B cell (primary cell): Measurements from ENCODE around the gene NCOA4. TPM values are rescaled to one million over a fixed set of nuclear protein-coding genes. Genes with fewer than 3 reads are reported as not detected.

Source experiments
- ATAC-seq: fragments of 200-7000 bp; cut with Tn5 transposase; one replicate; pipeline ENCODE4 v1.10.0; 2021; ENCODE audit warnings: low read depth, mild to moderate bottlenecking, moderate number of reproducible peaks, moderate library complexity
- CTCF ChIA-PET: fragments of 350-600 bp; sonication (Branson Sonifier 250); formaldehyde crosslinking; loops from one replicate; lab custom pipeline; 2021; ENCODE audit warnings: antibody characterized with exemption, inconsistent platforms; lab: Charles Lee
- POLR2A ChIA-PET: fragments of 350-600 bp; sonication (Branson Sonifier 250); formaldehyde crosslinking; loops from one replicate; lab custom pipeline; 2021; ENCODE audit warnings: antibody characterized with exemption; lab: Charles Lee
- DNase-seq: peaks from one replicate; pipeline ENCODE4 v3.0.0; 2013
- H2AFZ ChIP-seq: 2 replicates; pipeline ENCODE4 v1.6.1; 2012; ENCODE audit warnings: mild to moderate bottlenecking, low read depth, low read length; ENCODE audit not compliant: insufficient read depth, poor library complexity, severe bottlenecking
- H3K27ac ChIP-seq, 2 donors: 1 replicate in 1 of 2; 2 replicates in 1 of 2; pipeline ENCODE4 v1.5.1; 2012 to 2013; ENCODE audit warnings: low read length in 2 of 2, mild to moderate bottlenecking in 2 of 2, moderate library complexity in 1 of 2
- H3K27me3 ChIP-seq, 4 experiments: fragments of 200-600 bp in 1 of 4; sonication (generic) in 1 of 4; replicated peaks in 1 of 4; 1 replicate in 2 of 4; 2 replicates in 2 of 4; pipeline versions ENCODE4 v1.6.1 to v1.7.0; 2013 to 2016; ENCODE audit warnings: low read length in 3 of 4, mild to moderate bottlenecking in 2 of 4, mixed read lengths in 1 of 4, moderate library complexity in 1 of 4; ENCODE audit not compliant: insufficient read depth in 4 of 4, control insufficient read depth in 3 of 4; ENCODE audit errors: control extremely low read depth in 1 of 4
- H3K36me3 ChIP-seq, 2 experiments: replicated peaks in 1 of 2; 1 replicate in 1 of 2; 2 replicates in 1 of 2; pipeline versions ENCODE4 v1.6.1 to v1.7.1; 2013; ENCODE audit warnings: low read length in 1 of 2; ENCODE audit not compliant: insufficient read depth in 2 of 2, control insufficient read depth in 1 of 2; ENCODE audit errors: control extremely low read depth in 1 of 2, extremely low read depth in 1 of 2
- H3K4me1 ChIP-seq, 2 donors: fragments of 200-600 bp in 1 of 2; sonication (generic) in 1 of 2; 1 replicate in 1 of 2; 2 replicates in 1 of 2; pipeline versions ENCODE4 v1.5.1 to v1.6.1; 2013 to 2017; ENCODE audit warnings: low read length in 2 of 2; ENCODE audit not compliant: control insufficient read depth in 2 of 2, insufficient read depth in 2 of 2
- H3K4me2 ChIP-seq: replicated peaks from 2 replicates; pipeline ENCODE3; 2012; ENCODE audit warnings: mild to moderate bottlenecking, low read depth, low read length; ENCODE audit not compliant: poor library complexity, severe bottlenecking
- H3K4me3 ChIP-seq, 5 experiments: fragments of 200-600 bp in 1 of 5; sonication (generic) in 1 of 5; 1 replicate in 3 of 5; 2 replicates in 2 of 5; pipeline versions ENCODE4 v1.5.1 to v1.7.0; 2011 to 2016; ENCODE audit warnings: low read length in 4 of 5, mild to moderate bottlenecking in 4 of 5, low read depth in 2 of 5, control low read depth in 1 of 5, moderate library complexity in 1 of 5; ENCODE audit not compliant: insufficient read depth in 1 of 5; ENCODE audit errors: control extremely low read depth in 1 of 5, extremely low read depth in 1 of 5
- H3K79me2 ChIP-seq: fragments of 200-600 bp; sonication (generic); one replicate; pipeline ENCODE4 v1.6.0; 2016; ENCODE audit warnings: low read length; ENCODE audit not compliant: control insufficient read depth, insufficient read depth
- H3K9ac ChIP-seq: fragments of 200-600 bp; sonication (generic); 2 replicates; pipeline ENCODE4 v1.6.1; 2017; ENCODE audit warnings: mild to moderate bottlenecking, low read length, moderate library complexity
- H3K9me3 ChIP-seq, 3 donors: one replicate each; pipeline versions ENCODE4 v1.6.1 to v1.7.1; 2013; ENCODE audit warnings: low read length in 2 of 3; ENCODE audit not compliant: control insufficient read depth in 2 of 3, insufficient read depth in 1 of 3; ENCODE audit errors: control extremely low read depth in 1 of 3
- H4K20me1 ChIP-seq: 2 replicates; pipeline ENCODE4 v1.6.0; 2012; ENCODE audit warnings: mild to moderate bottlenecking, low read length; ENCODE audit not compliant: insufficient read depth, control insufficient read depth, poor library complexity, severe bottlenecking
- H3K27ac Mint-ChIP-seq: one replicate; pipeline ENCODE4 v1.8.0; 2021; ENCODE audit warnings: mixed read lengths
- H3K27me3 Mint-ChIP-seq: one replicate; pipeline ENCODE4 v1.8.0; 2021; ENCODE audit warnings: mixed read lengths
- H3K4me1 Mint-ChIP-seq: one replicate; pipeline ENCODE4 v1.8.0; 2021; ENCODE audit warnings: mixed read lengths
- H3K4me3 Mint-ChIP-seq: one replicate; pipeline ENCODE4 v1.8.0; 2021; ENCODE audit warnings: mixed read lengths
- H3K9me3 Mint-ChIP-seq: one replicate; pipeline ENCODE4 v1.8.0; 2022; ENCODE audit warnings: mixed read lengths; ENCODE audit not compliant: insufficient read depth
- EZH2 ChIP-seq: IDR thresholded peaks from 2 replicates; pipeline ENCODE4 v1.6.1; 2012; ENCODE audit warnings: borderline replicate concordance, low read depth, mild to moderate bottlenecking, moderate library complexity, low read length; ENCODE audit not compliant: insufficient read depth, poor library complexity, severe bottlenecking
- WGBS: methylation state at CpG from one replicate; pipeline ENCODE4 v1.1.5; 2013; ENCODE audit warnings: missing lambda C conversion rate; ENCODE audit not compliant: insufficient coverage; 5-methylcytosine and 5-hydroxymethylcytosine counted together
- intact Hi-C: fragments of 100-400 bp; cut with micrococcal nuclease; formaldehyde crosslinking; loops from one replicate; pipeline ENCODE4 v1.10.0; 2022
- polyA plus RNA-seq: library from polyadenylated mRNA; depleted of rRNA; stranded (reverse); fragments of >200 nt; gene quantifications from 2 replicates; pipeline ENCODE4 v1.2.3, GENCODE V29; 2012
- total RNA-seq, 2 donors: library from RNA; stranded (reverse); fragments of 120-200 nt in 1 of 2; gene quantifications; 1 replicate in 1 of 2; 2 replicates in 1 of 2; pipeline versions ENCODE4 v1.2.3 to v1.2.4, GENCODE V29; 2013 to 2022
- TF ChIP-seq, protein P1 (sequence below): fragments of 200-600 bp; IDR thresholded peaks from one replicate; pipeline ENCODE4 v1.8.0; 2022; ENCODE audit warnings: antibody characterized with exemption, mild to moderate bottlenecking

The NCOA4 gene
- total and polyA plus RNA-seq, 2 donors (not counting 1 experiment from before 2014, with no cell fraction given) = 27.1 to 69.7 TPM

- peak overlapping the region; percentile 36 for H2AFZ ChIP-seq
- TF ChIP-seq, protein P1, sequence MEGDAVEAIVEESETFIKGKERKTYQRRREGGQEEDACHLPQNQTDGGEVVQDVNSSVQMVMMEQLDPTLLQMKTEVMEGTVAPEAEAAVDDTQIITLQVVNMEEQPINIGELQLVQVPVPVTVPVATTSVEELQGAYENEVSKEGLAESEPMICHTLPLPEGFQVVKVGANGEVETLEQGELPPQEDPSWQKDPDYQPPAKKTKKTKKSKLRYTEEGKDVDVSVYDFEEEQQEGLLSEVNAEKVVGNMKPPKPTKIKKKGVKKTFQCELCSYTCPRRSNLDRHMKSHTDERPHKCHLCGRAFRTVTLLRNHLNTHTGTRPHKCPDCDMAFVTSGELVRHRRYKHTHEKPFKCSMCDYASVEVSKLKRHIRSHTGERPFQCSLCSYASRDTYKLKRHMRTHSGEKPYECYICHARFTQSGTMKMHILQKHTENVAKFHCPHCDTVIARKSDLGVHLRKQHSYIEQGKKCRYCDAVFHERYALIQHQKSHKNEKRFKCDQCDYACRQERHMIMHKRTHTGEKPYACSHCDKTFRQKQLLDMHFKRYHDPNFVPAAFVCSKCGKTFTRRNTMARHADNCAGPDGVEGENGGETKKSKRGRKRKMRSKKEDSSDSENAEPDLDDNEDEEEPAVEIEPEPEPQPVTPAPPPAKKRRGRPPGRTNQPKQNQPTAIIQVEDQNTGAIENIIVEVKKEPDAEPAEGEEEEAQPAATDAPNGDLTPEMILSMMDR = no peak
- no peak for TF ChIP-seq EZH2
- no peaks in the 10 kb centered on the region for H3K27me3 ChIP-seq
- ATAC-seq (no peak), DNase-seq (no peak)
- H3K36me3 ChIP-seq = no peaks in the 10 kb centered on the region
- H3K27ac Mint-ChIP-seq = no peak overlapping the region
- H3K27me3 Mint-ChIP-seq = no peaks in the 10 kb centered on the region
- H3K9me3 ChIP-seq = no peaks in the 10 kb centered on the region
- H3K4me1 Mint-ChIP-seq = peaks cover 18% of the 10 kb centered on the region
- ChIA-PET POLR2A (no interaction called here), CTCF (no interaction called here)
- no peaks in the 10 kb centered on the region for H3K79me2 ChIP-seq
- H3K4me2 ChIP-seq = no peak overlapping the region
- H3K27ac ChIP-seq = no peak overlapping the region
- no peak overlapping the region for H3K4me3 ChIP-seq
- WGBS = 0% methylated on average over 2 of the region's 4 CpGs
- H3K9me3 Mint-ChIP-seq = no peaks in the 10 kb centered on the region
- intact Hi-C loops = no loop called here
- H3K4me1 ChIP-seq = peaks cover 0 to 11% of the 10 kb centered on the region in 2 donors
- H3K4me3 Mint-ChIP-seq = no peak overlapping the region
- no peak overlapping the region for H3K9ac ChIP-seq
- H4K20me1 ChIP-seq = no peaks in the 10 kb centered on the region
Observed at GRCh38 chr10:46079831-46080585, 49.6 kb upstream of the NCOA4 start.

DNA sequence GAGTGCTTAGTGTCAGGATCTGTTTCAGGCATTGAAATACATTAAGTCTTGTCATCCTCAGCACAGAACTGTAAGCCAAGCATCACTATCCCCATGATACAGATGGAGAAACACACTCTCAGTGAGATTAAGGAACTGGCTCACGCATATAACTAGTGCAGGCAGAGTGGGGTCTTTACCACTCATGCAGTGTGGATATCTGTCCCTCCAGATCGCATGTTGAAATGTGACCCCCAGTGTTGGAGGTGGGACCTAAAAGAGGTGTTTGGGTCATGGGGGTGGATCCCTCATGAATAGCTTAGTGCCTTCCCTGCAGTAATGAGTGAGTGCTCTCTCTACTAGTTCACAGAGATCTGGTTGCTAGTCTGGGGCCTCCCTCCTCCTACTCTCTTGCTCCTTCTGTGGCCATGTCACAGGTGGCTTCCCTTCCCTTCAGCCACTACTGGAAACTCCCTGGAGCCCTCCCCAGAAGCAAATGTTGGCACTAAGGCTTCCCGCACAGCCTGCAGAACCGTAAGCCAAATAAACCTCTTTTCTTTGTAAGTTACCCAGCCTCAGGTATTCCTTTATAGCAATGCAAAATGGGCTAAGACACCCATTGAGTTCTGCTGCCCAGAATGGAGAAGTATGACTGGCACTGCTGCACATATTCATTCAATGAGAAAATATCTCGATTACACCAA, 47.4 kb upstream of the NCOA4 start:
- H3K4me3 Mint-ChIP-seq = no peak overlapping the region
- CTCF ChIA-PET = interaction anchor here (0.7 kb wide), 1 partner anchor 49 kb away, joined by 3 read pairs; no protein-coding TSS in a partner anchor
- peaks cover 0 to 11% of the 10 kb centered on the region in 2 donors for H3K4me1 ChIP-seq

More for the DNA sequence above, 47.4 kb upstream of the NCOA4 start:
- Histone ChIP-seq H3K27me3 (no peaks in the 10 kb centered on the region), H3K4me3 (no peak overlapping the region), H2AFZ (no peak overlapping the region), H3K4me2 (no peak overlapping the region), H4K20me1 (no peaks in the 10 kb centered on the region), H3K27ac (no peak overlapping the region), H3K79me2 (no peaks in the 10 kb centered on the region), H3K9me3 (peaks cover 0 to 4% (median 0%) of the 10 kb centered on the region in 3 donors), H3K36me3 (no peaks in the 10 kb centered on the region), H3K9ac (no peak overlapping the region)
- DNase-seq (no peak), ATAC-seq (no peak)
- intact Hi-C loops = no loop called here
- POLR2A ChIA-PET = no interaction called here
- peak overlapping the region; percentile 62 for H3K27ac Mint-ChIP-seq
- TF ChIP-seq EZH2 = no peak
- TF ChIP-seq, protein P1 = no peak
- WGBS = 64% methylated on average over 4 of the region's 5 CpGs
- no peaks in the 10 kb centered on the region for H3K27me3 Mint-ChIP-seq
- peaks cover 18% of the 10 kb centered on the region for H3K4me1 Mint-ChIP-seq
- no peaks in the 10 kb centered on the region for H3K9me3 Mint-ChIP-seq
